T-helper 2 cell treated with Interferon-gamma antibody and Interleukin-4, amounts not matched to agents 100 ng/mL and 5 ng/mL, for 36 hours (primary cell): Measurements from ENCODE around the gene PMF1. TPM values are rescaled to one million over a fixed set of nuclear protein-coding genes. Genes with fewer than 3 reads are reported as not detected.
"Not testable (repeated sequence)": the region's sequence is repeated elsewhere in the genome, so short reads cannot be mapped to it uniquely, and the experiment has no call there.

Experiments
- intact Hi-C: fragments of 100-400 bp; cut with micrococcal nuclease; formaldehyde crosslinking; loops from one replicate; pipeline ENCODE4 v1.15.1; 2023
- total RNA-seq: library from RNA; stranded (reverse); gene quantifications from 2 replicates; pipeline ENCODE4 v1.2.3, GENCODE V29; 2022

The PMF1 gene, protein sequence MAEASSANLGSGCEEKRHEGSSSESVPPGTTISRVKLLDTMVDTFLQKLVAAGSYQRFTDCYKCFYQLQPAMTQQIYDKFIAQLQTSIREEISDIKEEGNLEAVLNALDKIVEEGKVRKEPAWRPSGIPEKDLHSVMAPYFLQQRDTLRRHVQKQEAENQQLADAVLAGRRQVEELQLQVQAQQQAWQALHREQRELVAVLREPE
- 84.0 and 84.1 TPM in 2 replicates for total RNA-seq

DNA sequence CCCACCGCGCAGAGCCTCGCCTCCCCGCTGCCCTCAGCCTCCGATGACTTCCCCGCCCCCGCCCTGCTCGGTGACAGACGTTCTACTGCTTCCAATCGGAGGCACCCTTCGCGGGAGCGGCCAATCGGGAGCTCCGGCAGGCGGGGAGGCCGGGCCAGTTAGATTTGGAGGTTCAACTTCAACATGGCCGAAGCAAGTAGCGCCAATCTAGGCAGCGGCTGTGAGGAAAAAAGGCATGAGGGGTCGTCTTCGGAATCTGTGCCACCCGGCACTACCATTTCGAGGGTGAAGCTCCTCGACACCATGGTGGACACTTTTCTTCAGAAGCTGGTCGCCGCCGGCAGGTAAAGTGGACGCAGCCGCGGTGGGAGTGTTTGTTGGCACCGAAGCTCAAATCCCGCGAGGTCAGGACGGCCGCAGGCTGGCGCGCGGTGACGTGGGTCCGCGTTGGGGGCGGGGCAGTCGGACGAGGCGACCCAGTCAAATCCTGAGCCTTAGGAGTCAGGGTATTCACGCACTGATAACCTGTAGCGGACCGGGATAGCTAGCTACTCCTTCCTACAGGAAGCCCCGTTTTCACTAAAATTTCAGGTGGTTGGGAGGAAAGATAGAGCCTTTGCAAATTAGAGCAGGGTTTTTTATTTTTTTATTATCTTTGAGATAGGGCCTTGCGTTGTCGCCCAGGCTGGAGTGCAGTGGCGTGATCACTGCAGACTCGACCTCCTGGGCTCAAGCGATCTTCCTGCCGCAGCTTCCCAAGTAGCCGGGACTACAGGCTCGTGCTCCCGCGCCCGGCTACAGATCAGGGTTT is at the start of gene PMF1:
Gene PMF1, plus strand, starts transcription at position 175 of the 811 bp plus-strand sequence. Its CDS starts 9 bp downstream, at position 184.
- intact Hi-C loops: loop anchor here (1.0 kb wide), 2 partner anchors 20 to 69 kb away; partner anchors contain the start of gene SMG5

DNA sequence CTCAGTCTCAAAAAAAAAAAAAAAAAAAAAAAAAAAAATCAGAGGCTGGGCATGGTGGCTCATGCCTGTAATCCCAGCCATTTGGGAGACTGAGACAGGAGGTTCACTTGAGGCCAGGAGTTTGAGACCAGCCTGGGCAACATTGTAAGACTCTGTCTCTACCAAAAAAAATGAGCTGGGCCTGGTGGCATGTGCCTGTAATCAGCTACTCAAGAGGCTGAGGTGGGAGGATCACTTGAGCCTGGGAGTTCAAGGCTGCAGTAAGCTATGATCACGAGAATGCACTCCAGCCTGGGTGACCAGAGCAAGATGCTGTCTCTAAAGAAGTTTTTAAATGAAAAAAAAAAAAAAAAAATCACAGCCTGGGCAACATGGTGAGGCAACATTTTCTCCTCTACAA is 49.1 kb upstream of the PMF1 start:
- intact Hi-C loops: no loop called here

DNA sequence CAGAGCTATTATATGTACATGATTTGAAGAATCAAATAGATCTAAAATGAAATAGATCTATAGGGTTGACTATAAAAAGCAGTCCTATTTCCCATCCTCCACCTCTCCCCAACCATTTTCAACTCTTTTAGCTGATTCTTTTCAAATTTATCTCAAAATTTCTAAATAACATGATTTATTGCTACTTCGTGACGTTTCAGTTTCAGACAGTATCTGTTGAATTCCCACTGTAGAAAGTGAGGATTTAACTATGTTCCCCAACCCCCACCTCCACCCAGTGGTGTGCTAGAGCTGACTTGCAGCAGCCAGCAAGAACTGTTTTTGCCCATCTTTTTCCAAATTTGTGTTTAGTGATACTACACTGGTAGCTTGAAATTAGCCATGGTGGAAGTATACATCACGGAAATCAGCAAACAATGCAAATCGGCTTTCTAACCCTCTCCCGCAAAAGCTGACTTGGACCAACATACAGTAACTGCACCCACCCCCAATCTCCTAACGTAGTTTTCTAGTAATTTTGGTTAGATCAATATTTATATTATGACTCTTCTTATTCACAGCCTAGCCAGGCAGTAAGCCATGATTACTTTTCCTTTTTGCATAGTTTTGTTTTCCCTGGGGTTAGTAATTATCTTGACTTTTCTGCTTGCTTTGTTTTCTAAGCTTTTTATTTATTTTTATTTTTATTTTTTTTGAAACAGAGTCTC is 48.5 kb upstream of the PMF1 start:
- intact Hi-C loops: no loop called here

DNA sequence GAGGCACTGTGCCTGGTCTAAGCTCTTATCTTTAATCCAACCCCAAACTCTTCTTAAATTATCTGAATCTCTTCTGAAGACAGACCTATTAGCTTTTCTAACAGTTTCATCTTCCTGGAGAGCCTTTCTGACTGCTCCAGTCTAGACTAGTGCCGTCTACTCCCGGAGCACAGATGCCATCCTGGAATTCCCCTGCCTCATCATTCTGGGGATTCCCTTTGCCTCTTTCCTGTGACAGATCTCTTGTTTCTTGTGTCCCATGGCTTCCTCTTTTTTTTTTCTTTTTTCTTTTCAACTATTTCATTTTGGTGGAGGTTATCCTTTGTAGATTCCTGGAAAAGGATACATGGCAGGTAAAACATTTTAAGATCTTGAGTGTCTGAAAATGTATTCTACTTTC is 47.7 kb upstream of the PMF1 start:
- intact Hi-C loops: no loop called here

DNA sequence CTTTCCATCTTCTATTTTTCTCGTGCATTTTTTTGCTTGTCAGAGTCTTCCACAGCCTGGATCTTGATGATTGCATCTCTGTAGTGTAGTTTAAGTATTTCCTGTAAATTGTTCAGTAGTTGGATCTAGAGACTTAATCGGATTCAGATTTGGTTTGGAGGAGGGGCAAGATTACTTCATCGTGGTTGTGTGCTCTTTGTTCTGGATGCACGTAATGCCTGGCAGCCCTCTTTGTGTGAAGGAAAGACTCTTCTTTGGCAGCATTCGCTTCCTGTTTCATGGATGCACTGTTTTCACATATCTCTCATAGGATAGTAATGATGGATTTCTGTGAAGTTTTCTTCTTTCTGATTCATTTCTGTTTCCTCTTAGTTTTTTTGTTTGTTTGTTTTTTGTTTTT is 45.3 kb upstream of the PMF1 start:
- intact Hi-C loops: no loop called here

DNA sequence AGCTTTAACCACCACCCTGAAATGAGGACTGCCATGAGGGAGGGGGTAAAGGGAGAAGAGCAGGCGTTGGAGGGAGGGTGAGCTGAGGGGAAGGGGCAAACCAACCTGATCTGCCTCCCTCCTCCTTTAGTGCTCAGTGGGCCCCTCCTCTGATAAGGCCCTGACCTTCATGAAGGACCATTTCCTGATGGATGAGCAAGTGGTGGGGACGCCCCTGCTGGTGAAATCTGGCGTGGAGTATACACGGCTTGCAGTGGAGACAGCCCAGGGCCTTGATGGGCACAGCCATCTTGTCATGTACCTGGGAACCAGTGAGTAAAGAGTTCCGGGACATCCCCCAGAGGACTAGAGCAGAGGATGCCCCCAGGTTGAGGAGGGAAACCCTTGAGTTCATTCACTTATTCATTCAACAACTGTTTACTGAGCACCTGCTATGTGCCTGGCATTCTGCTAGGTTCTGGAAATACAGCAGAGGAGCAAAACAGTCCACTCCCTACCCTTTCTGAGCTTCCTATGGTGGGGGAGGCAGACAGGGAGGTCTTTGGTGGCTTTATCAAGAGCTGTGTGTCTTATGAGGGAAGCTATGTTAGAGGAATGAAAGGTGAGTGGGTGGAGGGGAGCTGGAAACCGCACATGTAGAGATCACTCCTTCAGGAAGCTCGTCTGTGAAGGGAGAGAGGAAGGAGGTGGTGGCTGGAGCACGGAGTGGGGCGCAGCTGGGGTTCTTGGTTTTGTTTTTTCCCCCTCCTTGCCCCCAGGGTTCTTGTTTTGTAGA is 39.9 kb upstream of the PMF1 start:
- intact Hi-C loops: no loop called here

DNA sequence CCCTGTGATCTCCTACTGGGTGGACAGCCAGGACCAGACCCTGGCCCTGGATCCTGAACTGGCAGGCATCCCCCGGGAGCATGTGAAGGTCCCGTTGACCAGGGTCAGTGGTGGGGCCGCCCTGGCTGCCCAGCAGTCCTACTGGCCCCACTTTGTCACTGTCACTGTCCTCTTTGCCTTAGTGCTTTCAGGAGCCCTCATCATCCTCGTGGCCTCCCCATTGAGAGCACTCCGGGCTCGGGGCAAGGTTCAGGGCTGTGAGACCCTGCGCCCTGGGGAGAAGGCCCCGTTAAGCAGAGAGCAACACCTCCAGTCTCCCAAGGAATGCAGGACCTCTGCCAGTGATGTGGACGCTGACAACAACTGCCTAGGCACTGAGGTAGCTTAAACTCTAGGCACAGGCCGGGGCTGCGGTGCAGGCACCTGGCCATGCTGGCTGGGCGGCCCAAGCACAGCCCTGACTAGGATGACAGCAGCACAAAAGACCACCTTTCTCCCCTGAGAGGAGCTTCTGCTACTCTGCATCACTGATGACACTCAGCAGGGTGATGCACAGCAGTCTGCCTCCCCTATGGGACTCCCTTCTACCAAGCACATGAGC is 36.1 kb upstream of the PMF1 start:
- intact Hi-C loops: no loop called here

DNA sequence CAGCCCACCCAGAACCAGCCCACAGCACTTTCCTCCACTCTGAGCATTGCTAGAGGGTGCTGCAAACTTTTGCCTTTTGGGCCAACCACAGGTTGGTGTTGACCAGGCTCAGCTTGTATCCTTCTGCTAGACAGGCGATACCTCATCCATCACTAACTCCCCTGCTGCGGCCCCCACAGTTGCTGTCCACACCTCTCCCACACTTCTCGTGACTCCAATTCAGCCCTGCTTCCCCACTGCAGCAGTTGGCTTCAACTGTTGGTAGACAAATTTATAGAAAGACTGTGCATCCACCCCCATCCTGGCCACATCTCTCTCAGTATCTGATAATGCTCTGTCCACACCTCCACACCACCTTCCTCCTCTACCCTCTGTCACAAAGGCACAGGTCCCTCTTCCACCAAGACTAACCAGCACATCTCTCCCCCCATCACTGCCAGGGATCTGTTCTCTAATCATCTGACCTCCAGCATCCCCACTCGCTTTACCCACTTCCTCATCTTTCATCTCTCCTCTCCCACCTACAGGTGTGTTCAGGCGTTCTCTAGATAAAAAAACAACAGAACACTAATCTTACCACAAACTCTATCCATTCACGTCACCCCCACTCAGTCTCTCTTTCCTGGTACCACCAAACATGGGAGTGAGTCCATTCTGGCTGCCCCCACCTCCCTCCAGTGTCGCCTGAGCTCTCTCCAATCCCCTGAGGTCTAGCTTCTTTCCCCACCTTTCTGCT is 34.7 kb upstream of the PMF1 start:
- intact Hi-C loops: no loop called here

DNA sequence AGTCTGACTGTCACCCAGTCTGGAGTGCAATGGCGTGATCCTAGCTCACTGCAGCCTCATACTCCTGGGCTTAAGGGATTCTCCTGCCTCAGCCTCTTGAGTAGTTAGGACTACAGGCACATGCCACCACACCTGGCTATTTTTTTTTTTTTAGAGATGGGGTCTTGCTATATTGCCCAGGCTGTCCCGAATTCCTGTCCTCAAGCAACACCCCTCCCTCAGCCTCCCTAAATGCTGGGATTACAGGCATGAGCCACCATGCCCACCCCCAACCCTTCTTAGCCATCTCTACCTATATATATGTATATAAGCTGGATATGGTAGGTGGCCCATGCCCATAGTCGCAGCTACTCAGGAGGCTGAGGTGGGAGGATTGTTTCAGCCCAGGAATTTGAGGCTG is 32.3 kb upstream of the PMF1 start:
- intact Hi-C loops: no loop called here

DNA sequence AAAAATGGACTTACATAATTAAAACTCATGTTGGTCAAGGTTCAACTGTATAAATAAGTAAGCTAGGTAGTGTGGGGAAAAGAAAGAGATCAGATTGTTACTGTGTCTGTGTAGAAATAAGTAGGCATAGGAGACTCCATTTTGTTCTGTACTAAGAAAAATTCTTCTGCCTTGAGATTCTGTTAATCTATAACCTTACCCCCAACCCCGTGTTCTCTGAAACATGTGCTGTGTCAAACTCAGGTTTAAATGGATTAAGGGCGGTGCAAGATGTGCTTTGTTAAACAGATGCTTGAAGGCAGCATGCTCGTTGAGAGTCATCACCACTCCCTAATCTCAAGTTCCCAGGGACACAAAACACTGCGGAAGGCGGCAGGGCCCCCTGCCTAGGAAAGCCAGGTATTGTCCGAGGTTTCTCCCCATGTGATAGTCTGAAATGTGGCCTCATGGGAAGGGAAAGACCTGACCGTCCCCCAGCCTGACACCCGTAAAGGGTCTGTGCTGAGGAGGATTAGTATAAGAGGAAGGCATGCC is 31.3 kb upstream of the PMF1 start:
- intact Hi-C loops: not testable (repeated sequence)

DNA sequence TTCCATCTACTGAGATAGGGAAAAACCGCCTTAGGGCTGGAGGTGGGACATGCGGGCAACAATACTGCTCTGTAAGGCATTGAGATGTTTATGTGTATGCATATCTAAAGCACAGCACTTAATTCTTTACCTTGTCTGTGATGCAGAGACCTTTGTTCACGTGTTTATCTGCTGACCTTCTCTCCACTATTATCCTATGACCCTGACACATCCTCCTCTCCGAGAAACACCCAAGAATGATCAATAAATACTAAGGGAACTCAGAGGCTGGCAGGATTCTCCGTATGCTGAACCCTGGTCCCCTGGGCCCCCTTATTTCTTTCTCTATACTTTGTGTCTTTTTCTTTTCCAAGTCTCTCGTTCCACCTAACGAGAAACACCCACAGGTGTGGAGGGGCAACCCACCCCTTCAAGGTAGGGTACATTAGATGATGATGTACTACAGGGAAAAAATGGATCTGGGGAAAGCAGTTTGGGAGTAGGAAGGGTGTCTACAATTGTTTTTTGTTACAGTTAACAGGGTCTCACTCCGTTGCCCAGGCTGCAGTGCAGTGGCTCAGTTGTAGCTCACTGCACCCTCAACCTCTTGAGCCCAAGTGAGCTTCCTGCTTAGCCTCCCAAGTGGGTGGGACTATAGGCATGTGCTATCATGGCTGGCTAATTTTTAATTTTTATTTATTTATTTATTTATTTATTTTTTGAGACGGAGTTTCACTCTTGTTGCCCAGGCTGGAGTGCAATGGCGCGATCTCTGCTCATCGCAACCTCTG is 30.6 kb upstream of the PMF1 start:
- intact Hi-C loops: not testable (repeated sequence)

DNA sequence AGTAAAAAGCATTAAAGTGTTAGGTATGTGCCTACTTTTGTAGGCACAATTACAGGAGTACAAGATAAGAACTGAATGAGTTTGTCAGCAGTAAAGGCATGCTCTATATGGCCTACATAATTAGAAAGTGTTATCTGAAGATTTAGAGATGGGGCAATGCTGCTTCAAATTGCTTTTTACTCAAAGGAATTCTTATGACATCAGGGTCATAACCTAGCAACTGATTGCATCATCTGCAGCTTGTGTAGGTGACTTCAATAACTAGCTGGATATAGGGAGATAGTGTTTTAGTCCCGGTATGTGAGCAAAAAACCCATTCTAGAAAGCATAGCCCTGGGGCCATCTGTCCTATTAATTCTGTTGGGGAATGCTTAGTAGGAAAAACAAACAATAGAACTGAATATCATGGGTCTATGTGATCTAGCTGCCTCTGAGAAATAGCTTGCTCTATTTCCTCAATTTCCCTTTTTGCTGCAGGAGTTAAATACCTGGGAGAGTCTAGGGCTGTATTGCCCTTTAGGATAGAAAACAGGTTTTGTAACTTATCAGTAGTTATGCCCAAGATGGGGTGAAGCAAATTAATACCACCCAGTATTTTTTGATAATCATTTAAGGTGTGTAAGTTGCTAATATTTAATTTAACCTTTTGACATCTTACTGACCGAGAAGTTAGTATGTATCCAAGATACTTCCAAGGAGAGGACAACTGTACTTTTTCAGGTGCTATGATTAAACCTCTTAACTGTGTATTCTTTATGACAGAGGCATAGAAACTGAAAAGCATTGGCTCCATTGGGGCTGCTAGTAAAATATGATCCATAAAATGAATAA is 26.2 kb upstream of the PMF1 start:
- intact Hi-C loops: not testable (repeated sequence)

DNA sequence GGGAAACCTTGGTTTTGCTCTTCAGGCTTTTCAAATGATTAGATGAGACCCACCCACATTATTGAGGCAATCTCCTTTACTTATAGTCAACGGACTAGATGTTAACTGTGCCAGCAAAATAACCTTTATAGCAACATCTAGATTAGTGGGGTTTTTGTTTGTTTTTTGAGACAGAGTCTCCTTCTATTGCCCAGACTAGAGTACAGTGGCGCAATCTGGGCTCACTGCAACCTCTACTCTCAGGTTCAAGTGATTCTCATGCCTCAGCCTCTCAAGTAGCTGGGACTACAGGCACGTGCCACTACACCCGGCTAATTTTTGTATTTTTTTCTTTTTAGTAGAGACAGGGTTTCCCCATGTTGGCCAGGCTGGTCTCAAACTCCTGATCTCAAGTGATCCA is 22.5 kb upstream of the PMF1 start:
- intact Hi-C loops: loop anchor here (5.0 kb wide), 2 partner anchors 33 to 37 kb away; no protein-coding TSS in a partner anchor

DNA sequence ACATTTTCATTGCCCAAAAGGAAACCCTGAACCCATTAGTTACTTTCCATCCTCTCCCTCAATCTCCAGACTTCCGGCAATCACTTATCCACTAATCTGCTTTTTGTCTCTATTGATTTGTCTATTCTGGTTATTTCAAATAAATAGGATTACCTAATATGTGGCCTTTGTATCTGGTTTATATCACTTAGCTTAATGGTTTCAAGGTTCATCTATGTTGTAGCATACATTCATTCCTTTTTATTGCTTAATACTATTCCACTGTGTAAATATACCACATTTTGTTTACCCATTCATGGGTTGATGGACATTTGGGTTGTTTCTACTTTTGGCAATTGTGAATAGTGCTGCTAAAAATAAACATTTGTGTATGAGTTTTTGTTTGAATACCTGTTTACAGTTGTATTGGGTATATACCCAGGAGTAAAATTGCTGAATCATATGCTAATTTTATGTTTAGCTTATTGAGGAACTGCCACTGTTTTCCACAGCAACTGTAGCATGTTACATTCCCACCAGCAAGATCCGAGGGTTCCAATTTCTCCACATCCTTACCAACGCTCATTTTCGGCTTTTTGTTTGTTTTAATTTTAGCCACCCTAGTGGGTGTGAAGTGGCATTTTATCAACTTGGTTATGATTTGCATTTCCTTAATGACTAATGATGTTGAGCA is 21.4 kb upstream of the PMF1 start:
- intact Hi-C loops: loop anchor here (5.0 kb wide), 2 partner anchors 34 to 36 kb away; no protein-coding TSS in a partner anchor

DNA sequence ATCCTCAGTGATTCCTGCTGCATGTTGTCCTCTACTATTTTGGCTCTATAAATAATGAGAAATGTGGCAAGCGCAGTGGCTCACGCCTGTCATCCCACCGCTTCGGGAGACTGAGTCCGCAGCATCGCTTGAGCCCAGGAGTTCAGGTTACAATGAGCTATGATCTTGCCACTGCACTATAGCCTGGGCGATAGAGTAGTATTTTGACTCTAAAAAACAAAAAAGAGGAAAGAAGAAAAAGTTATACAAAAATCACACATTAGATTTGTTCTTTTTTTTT is 19.7 kb upstream of the PMF1 start:
- intact Hi-C loops: loop anchor here (1.0 to 5.0 kb wide), 6 partner anchors 19 to 259 kb away; partner anchors contain the start of genes CCT3, KHDC4 and TSACC

DNA sequence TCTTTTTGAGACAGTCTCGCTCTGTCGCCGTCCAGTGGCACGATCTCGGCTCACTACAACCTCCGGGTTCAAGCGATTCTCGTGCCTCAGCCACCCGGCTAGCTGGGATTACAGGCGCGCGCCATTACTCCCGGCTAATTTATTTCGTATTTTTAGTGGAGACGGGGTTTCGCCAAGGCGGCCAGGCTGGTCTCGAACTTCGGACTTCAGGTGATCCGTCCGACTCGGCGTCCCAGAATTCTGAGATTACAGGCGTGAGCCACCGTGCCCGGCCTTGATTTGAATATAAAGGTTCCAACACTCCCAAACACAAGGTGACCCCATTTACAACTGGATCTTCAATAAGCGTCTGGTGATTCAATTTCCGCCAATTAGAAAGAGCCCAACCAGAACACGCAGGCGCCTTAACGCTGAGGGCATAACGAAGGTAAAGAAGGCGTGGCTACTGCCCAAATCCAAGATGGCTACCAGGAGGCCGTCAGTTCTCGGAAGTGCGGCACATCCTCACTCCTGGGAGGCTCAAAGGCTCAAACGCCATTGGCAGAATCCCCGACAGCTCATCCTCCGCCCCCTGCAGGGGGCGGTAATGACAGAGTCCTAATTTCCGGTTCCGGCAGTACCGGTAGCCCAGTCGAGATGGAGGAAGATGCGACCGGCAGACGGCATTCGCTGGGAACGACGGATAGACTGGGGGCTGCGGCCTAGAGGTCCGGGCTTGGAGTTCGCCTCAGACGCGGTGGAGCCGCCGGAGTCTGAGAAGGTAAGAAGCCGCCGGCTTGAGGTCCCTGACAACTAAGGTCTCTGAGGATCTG is 19.1 kb upstream of the PMF1 start, which contains the start of gene SLC25A44:
Gene SLC25A44, plus strand, starts transcription at position 617 of the 812 bp plus-strand sequence. CDS start 5,744 bp downstream, outside the sequence.
- intact Hi-C loops: loop anchor here (1.0 to 5.0 kb wide), 6 partner anchors 19 to 259 kb away; partner anchors contain the start of genes CCT3, KHDC4 and TSACC

DNA sequence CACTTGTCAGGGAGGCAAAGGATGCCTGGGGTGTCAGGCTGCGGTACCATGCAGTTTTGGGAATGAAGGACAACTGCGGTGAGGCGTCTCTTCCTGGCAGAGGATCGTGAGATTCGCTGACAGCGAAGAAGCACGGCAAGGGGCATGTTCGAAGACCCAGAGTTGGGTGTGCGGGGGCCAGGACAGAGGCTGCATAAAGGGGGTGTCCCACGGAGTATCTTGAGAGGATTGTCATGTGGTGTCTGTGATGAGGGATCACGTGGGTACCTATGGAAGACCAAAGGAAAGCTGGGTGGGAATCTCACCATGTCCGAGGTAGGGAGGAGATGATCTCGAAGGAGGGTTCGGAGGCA is 18.5 kb upstream of the PMF1 start:
- intact Hi-C loops: loop anchor here (5.0 kb wide), 2 partner anchors 33 to 37 kb away; no protein-coding TSS in a partner anchor
